Placental pericyte (primary cell): ENCODE measurements around the gene ABCC4. TPM values are rescaled to one million over a fixed set of nuclear protein-coding genes. Genes with fewer than 3 reads are reported as not detected.

Experiments
- small RNA-seq: library from RNA; depleted of rRNA; stranded (forward); fragments of <200 nt; gene quantifications from one replicate; pipeline ENCODE3, GENCODE V24; 2012; ENCODE audit warnings: low replicate concordance
- total RNA-seq: library from RNA; depleted of rRNA; stranded (reverse); fragments of >200 nt; gene quantifications from 2 replicates; pipeline ENCODE4 v1.2.3, GENCODE V29; 2012

The ABCC4 gene
- total RNA-seq: 89.6 and 214 TPM in 2 replicates

GRCh38 chr13:95301183-95301967 lies at the start of gene ABCC4:
Gene ABCC4, minus strand, starts transcription at chr13:95301451. Its CDS starts 137 bp downstream, at chr13:95301314.

Small RNA genes within 50 kb of the gene (small RNA-seq; reads per million reads assigned to genes)
- gene RNU6-62P: not detected
- not detected for gene RNY3P8
- gene RNY4P27: 5.2 reads per million, percentile 88 among the genes with 10 or more reads in this experiment
